Endothelial cell (in vitro differentiated cells): Measurements from ENCODE around the gene DYNLT2B. TPM values are rescaled to one million over a fixed set of nuclear protein-coding genes. Genes with fewer than 3 reads are reported as not detected.
"Not testable (repeated sequence)": the region's sequence is repeated elsewhere in the genome, so short reads cannot be mapped to it uniquely, and the experiment has no call there.

Source experiments
- DNase-seq: peaks from one replicate; pipeline ENCODE4 v3.0.0; 2021; ENCODE audit warnings: low spot score
- H3K27ac Mint-ChIP-seq: one replicate; pipeline ENCODE4 v1.8.0; 2021; ENCODE audit warnings: mixed read lengths, inconsistent platforms; ENCODE audit not compliant: unreplicated experiment
- H3K27me3 Mint-ChIP-seq: one replicate; pipeline ENCODE4 v1.8.0; 2021; ENCODE audit warnings: mild to moderate bottlenecking, moderate library complexity, mixed read lengths, inconsistent platforms; ENCODE audit not compliant: unreplicated experiment
- H3K36me3 Mint-ChIP-seq: one replicate; pipeline ENCODE4 v1.8.0; 2021; ENCODE audit warnings: mild to moderate bottlenecking, low read depth, mixed read lengths, inconsistent platforms; ENCODE audit not compliant: unreplicated experiment
- H3K4me1 Mint-ChIP-seq: one replicate; pipeline ENCODE4 v1.8.0; 2021; ENCODE audit warnings: mild to moderate bottlenecking, mixed read lengths, inconsistent platforms; ENCODE audit not compliant: unreplicated experiment
- H3K4me3 Mint-ChIP-seq: one replicate; pipeline ENCODE4 v1.8.0; 2021; ENCODE audit warnings: mild to moderate bottlenecking, mixed read lengths, inconsistent platforms; ENCODE audit not compliant: unreplicated experiment
- H3K9me3 Mint-ChIP-seq: one replicate; pipeline ENCODE4 v1.8.0; 2021; ENCODE audit warnings: mixed read lengths, inconsistent platforms; ENCODE audit not compliant: unreplicated experiment
- total RNA-seq: library from RNA; stranded (reverse); fragmentation: NEBNext Ultra II Directional; extraction: Animal tissue kit (Norgen Biotek cat#: 25700); gene quantifications from one replicate; pipeline ENCODE4 v1.2.1, GENCODE V29; 2021; ENCODE audit not compliant: unreplicated experiment
- TF ChIP-seq, protein P1 (sequence below): fragments of 200-600 bp; sonication (generic); IDR thresholded peaks from one replicate; pipeline ENCODE4 v1.5.0; 2021; ENCODE audit warnings: antibody characterized with exemption; ENCODE audit not compliant: unreplicated experiment

DYNLT2B gene
- total RNA-seq, 1 donor from 2014 or later = 19.0 TPM

DNA sequence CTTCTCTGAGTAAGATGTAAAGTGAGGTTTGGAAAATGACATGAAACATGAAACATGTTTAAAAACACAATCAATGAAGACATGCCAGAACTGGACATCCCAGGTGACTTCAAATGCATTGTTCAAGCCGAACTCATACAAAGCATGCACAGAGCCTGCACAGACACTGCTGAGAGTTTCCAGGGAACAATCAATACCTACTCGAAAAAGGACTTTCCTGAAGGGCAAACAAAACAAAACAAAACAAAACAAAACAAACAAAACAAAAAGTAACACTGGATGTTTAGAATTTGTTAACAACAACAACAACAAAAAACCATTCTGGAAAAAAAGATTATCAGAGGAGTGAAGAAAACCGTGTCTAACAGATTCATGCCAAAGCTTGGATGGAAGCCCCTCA, 30.7 kb upstream of the DYNLT2B start:
- H3K36me3 Mint-ChIP-seq = peaks cover 20% of the 10 kb centered on the region
- H3K27ac Mint-ChIP-seq = peak overlapping the region; percentile 63
- peaks cover 4% of the 10 kb centered on the region for H3K27me3 Mint-ChIP-seq
- DNase-seq = no peak
- peaks cover 2% of the 10 kb centered on the region for H3K4me1 Mint-ChIP-seq
- TF ChIP-seq, protein P1, sequence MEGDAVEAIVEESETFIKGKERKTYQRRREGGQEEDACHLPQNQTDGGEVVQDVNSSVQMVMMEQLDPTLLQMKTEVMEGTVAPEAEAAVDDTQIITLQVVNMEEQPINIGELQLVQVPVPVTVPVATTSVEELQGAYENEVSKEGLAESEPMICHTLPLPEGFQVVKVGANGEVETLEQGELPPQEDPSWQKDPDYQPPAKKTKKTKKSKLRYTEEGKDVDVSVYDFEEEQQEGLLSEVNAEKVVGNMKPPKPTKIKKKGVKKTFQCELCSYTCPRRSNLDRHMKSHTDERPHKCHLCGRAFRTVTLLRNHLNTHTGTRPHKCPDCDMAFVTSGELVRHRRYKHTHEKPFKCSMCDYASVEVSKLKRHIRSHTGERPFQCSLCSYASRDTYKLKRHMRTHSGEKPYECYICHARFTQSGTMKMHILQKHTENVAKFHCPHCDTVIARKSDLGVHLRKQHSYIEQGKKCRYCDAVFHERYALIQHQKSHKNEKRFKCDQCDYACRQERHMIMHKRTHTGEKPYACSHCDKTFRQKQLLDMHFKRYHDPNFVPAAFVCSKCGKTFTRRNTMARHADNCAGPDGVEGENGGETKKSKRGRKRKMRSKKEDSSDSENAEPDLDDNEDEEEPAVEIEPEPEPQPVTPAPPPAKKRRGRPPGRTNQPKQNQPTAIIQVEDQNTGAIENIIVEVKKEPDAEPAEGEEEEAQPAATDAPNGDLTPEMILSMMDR = no peak
- H3K4me3 Mint-ChIP-seq = peak overlapping the region; percentile 5
- H3K9me3 Mint-ChIP-seq = no peaks in the 10 kb centered on the region

DNA sequence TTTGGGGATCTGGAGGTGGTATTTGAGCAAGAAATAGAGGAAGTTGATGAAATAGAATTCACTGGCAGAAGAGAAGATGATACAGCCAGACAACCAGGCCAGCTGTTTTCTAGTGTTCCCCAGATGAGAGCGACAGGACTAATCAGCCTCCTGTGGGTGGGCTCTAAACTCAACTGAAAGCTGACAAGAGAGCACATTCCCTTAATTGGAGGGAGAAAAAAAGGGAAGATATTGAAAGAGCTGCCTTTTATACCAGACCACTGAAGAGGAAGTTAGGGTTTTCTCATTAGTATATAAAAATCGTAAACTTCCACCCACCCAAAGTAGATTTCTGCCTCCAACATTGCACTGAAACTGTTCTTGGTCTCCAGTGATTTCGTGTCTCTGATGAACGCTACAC, 26.6 kb upstream of the DYNLT2B start:
- Mint-ChIP-seq H3K36me3 (peaks cover 20% of the 10 kb centered on the region), H3K4me1 (peaks cover 2% of the 10 kb centered on the region), H3K27ac (no peak overlapping the region), H3K27me3 (peaks cover 4% of the 10 kb centered on the region), H3K9me3 (no peaks in the 10 kb centered on the region), H3K4me3 (no peak overlapping the region)
- TF ChIP-seq, protein P1 = no peak
- no peak for DNase-seq

DNA sequence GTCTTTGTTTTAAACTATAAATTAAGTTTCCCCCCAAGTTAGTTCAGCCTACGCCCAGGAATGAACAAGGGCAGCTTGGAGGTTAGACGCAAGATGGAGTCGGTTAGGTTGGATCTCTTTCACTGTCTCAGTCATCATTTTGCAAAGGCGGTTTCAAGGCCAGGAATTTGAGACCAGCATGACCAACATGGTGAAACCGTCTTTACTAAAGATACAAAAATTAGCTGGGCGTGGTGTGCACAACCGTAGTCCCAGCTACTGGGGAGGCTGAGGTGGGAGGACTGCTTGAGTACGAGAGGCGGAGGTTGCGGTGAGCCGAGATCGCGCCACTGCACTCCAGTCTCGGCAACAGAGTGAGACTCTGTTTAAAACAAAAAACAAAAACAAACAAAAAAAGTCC, 25.9 kb upstream of the DYNLT2B start:
- H3K27me3 Mint-ChIP-seq, H3K4me1 Mint-ChIP-seq, H3K9me3 Mint-ChIP-seq, DNase-seq, H3K27ac Mint-ChIP-seq, H3K4me3 Mint-ChIP-seq: not testable (repeated sequence)
- H3K36me3 Mint-ChIP-seq = peaks cover 20% of the 10 kb centered on the region

DNA sequence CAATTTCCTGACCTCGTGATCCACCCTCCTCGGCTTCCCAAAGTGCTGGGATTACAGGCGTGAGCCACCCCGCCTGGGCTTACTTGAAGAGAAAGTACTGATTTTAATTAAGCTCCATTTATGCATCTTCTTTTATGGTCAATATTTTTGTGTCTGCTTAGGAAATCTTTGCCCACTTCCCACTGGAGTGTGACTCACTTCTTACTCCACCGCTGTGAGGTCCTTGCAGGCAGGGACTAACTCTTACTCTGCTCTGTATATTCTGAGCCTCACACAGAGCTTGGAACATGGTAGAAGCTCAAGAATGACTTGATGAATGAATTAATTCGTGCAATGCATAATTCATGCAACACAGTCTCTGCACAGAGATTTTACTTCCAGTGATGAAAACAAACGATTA, 23.1 kb upstream of the DYNLT2B start:
- TF ChIP-seq, protein P1 = no peak
- no peak for DNase-seq
- Mint-ChIP-seq H3K27ac (no peak overlapping the region), H3K4me3 (no peak overlapping the region), H3K9me3 (no peaks in the 10 kb centered on the region), H3K4me1 (no peaks in the 10 kb centered on the region), H3K36me3 (peaks cover 6% of the 10 kb centered on the region), H3K27me3 (peaks cover 4% of the 10 kb centered on the region)

DNA sequence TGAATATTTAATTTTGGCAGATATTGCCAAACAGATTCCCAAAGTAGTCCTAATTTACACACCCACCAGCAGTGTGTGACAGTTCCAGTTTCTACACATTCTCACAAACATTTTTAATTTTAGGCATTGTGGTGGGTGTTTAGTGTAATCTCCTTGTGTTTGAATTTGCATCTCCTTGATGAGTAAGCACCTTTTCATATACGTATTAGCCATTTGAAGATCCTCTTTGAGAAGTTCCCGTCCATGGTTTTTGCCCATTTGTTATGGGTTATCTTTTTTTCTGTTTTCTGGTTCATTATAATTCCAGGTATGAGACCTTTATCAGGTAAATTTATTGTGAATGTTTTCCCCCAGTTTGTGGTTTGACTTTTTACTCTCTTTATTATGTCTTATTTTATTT, 22.4 kb upstream of the DYNLT2B start:
- H3K4me3 Mint-ChIP-seq = no peak overlapping the region
- no peaks in the 10 kb centered on the region for H3K4me1 Mint-ChIP-seq
- TF ChIP-seq, protein P1 = no peak
- no peak for DNase-seq
- peaks cover 4% of the 10 kb centered on the region for H3K27me3 Mint-ChIP-seq
- H3K27ac Mint-ChIP-seq = no peak overlapping the region
- peaks cover 2% of the 10 kb centered on the region for H3K36me3 Mint-ChIP-seq
- no peaks in the 10 kb centered on the region for H3K9me3 Mint-ChIP-seq
